ENCODE measurements around the gene SNX21. TPM values are rescaled to one million over a fixed set of nuclear protein-coding genes. Genes with fewer than 3 reads are reported as not detected.

The SNX21 gene
- 69.8 and 74.2 TPM in 2 replicates for total RNA-seq

GRCh38 chr20:45833030-45833882 is at the start of gene SNX21:
SNX21 (plus strand) TSS chr20:45833799; CDS start chr20:45833920, 121 bp downstream.

GRCh38 chr20:45812157-45813005 is 21.2 kb upstream of the SNX21 start, which contains the start of gene UBE2C:
UBE2C (plus strand) TSS chr20:45812644; CDS start chr20:45812696, 52 bp downstream.

GRCh38 chr20:45827030-45827652 is 6.5 kb upstream of the SNX21 start, which contains the start of gene TNNC2:
TNNC2 (minus strand) TSS chr20:45827312; CDS start chr20:45827248, 64 bp downstream.

GRCh38 chr20:45857114-45857881 is 23.7 kb downstream of the SNX21 start, which contains the start of the genes ACOT8 and ZSWIM3:
ACOT8 (minus strand) TSS chr20:45857392; CDS start chr20:45857315, 77 bp downstream.
ZSWIM3 (plus strand) TSS chr20:45857614; CDS start chr20:45857826, 212 bp downstream.

GRCh38 chr20:45880988-45881788 is 47.6 kb downstream of the SNX21 start, which contains the start of gene ZSWIM1:
ZSWIM1 (plus strand) TSS chr20:45881227; CDS start chr20:45882593, 1,366 bp downstream.

GRCh38 chr20:45887346-45887715 is 53.7 kb downstream of the SNX21 start, which contains the start of gene SPATA25:
SPATA25 (minus strand) TSS chr20:45887622; CDS start chr20:45887590, 32 bp downstream.

GRCh38 chr20:45890985-45891983 is 57.7 kb downstream of the SNX21 start, which contains the start of the genes CTSA and NEURL2:
CTSA (plus strand) TSS chr20:45891335; CDS start chr20:45891569, 234 bp downstream.
NEURL2 (minus strand) TSS chr20:45891208; CDS start chr20:45890991, 217 bp downstream.

Other genes starting within 250 kb of the SNX21 start
- not detected in 2 replicates for gene WFDC10A, start 204.1 kb upstream of the SNX21 start, total RNA-seq
- not detected in 2 replicates for gene WFDC9, start 202.5 kb upstream of the SNX21 start, total RNA-seq
- not detected in 2 replicates for gene WFDC11, start 163.6 kb upstream of the SNX21 start, total RNA-seq
- gene WFDC13, start 131.8 kb upstream of the SNX21 start, total RNA-seq = not detected in 2 replicates
- not detected in 2 replicates for gene WFDC10B, start 128.8 kb upstream of the SNX21 start, total RNA-seq
- not detected in 2 replicates for gene SPINT4, start 111.5 kb upstream of the SNX21 start, total RNA-seq
- 1.7 TPM in 1 of 2 replicates, not detected in the other for gene WFDC3, start 41.9 kb upstream of the SNX21 start, total RNA-seq
- gene DNTTIP1, start 41.8 kb upstream of the SNX21 start, total RNA-seq = 26.6 and 27.2 TPM in 2 replicates
- gene UBE2C, start 21.2 kb upstream of the SNX21 start, total RNA-seq = 6.1 and 7.2 TPM in 2 replicates
- 1.1 and 12.2 TPM in 2 replicates for gene TNNC2, start 6.5 kb upstream of the SNX21 start, total RNA-seq
- 31.3 and 31.7 TPM in 2 replicates for gene ACOT8, start 23.6 kb downstream of the SNX21 start, total RNA-seq
- gene ZSWIM3, start 23.8 kb downstream of the SNX21 start, total RNA-seq = 2.1 and 3.9 TPM in 2 replicates
- 10.2 and 10.3 TPM in 2 replicates for gene ZSWIM1, start 47.4 kb downstream of the SNX21 start, total RNA-seq
- 1.0 and 1.6 TPM in 2 replicates for gene SPATA25, start 53.8 kb downstream of the SNX21 start, total RNA-seq
- gene NEURL2, start 57.4 kb downstream of the SNX21 start, total RNA-seq = 3.6 and 4.9 TPM in 2 replicates
- 130 and 166 TPM in 2 replicates for gene CTSA, start 57.5 kb downstream of the SNX21 start, total RNA-seq
- gene PLTP, start 78.4 kb downstream of the SNX21 start, total RNA-seq = 216 and 217 TPM in 2 replicates
- gene PCIF1, start 100.9 kb downstream of the SNX21 start, total RNA-seq = 11.6 and 16.3 TPM in 2 replicates
- gene ZNF335, start 138.4 kb downstream of the SNX21 start, total RNA-seq = 8.8 and 11.2 TPM in 2 replicates
- not detected in 2 replicates for gene MMP9, start 175.1 kb downstream of the SNX21 start, total RNA-seq
- gene SLC12A5, start 195.4 kb downstream of the SNX21 start, total RNA-seq = 0.51 TPM in 1 of 2 replicates, not detected in the other